ENCODE data around the gene MAML2.
A peak's percentile ranks its signal among the peaks of the same experiment; 100 is the strongest.

The MAML2 gene

DNA sequence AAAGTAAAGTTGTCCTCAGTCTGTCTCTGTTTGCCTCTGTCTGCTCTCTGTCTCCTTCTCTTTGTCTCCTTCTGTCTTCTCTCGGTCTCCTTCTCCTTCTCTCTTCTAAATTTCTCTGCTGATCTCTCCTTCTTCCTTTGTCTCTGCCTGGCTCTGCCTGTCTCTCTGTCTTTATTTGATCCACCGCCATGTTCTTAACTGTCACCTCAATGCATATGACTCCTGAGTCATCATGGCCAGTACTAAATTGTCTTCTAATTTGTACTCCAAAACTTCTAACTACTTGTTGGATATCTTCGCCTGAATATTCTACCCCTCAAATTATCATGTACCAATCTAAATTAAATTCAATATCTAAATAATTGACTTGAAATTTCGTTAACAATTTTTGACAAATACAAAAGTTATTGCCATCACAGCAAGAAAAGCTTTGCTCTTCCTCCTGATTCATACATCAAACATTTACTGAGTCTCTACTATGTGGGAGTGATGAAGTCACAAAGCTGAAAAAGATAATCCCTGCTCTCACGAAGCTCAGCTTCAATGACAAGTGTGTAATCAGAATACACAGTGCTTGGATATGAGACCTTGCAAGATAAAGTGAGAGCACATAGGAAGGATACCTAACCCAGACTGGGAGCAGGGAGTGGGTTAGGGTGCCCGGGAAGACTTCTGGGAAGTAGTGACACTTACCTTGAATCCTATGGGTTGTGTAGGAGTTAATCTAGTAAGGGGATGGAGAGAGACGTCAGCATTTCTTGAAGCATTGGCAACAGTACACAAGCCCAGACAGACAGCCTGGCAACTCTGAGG, 193.0 kb downstream of the MAML2 start:
- DNase-seq = no peak

DNA sequence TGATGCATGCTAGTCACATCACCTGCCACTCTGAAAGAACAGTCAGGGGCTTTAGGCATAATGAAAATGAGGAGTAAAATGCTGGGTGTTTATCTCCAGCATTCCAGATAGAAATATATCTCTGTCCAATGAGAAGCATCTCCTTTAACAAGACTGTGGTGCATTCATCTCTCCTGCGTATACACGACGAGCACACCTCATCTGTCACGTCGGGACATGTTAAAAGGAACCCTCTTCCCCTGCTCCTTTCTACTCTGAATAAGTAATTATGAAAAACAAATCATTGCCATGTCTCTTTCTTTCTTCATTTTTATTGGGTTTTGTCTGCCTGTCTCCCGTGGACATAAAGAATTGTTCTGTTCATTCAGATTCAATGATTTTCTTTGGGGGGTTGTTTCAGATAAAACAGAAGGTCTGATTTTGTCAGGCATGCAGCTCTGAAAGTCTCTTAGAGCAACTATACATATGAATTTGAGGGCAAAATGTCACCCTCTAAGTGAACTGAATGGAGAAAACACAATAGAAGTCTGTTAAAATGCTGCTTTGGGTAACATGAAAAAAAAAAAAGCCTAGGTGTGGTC, 195.0 kb downstream of the MAML2 start:
- DNase-seq = no peak

GRCh38 chr11:96147186-96147585, 195.8 kb downstream of the MAML2 start:
- DNase-seq = no peak

DNA sequence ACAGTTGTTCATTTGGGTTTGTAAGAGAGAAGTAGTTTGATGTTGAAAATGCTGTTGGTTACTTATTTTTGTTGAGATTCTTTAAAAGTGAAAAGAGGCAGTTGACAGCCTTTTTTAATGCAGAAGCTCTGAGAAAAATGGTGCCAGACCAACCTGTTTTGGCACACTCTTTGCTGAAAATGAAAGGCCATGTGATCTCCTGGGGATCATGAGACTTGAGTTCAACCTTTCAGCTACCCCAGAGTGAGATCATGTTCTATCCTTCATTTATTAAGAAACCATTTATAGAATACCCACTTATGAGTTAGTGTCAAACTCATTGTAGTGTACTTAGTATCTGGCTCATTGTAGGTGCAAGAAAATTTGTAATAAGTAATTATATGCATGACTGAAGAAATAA, 196.2 kb downstream of the MAML2 start:
- no peak for DNase-seq

DNA sequence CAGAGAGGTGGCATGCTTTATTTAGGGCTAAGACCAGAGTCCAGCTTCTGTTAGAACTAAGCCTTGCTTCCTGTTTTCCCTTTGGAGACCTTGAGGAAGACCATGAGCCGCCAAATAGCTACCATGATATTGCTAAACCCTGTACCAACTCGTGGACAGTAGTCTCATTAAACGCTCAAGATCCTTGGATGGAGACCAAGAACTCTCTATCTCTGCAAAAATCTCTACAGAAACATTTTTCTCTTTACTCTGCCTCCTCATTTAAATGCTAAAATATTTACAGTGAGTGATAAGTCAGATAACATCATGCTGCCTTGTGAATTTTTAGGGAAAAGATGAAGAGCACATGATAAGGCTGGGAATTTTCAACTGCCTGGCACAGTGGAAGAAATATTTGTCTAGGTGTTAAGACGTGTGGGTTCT, 197.8 kb downstream of the MAML2 start:
- no peak for DNase-seq

DNA sequence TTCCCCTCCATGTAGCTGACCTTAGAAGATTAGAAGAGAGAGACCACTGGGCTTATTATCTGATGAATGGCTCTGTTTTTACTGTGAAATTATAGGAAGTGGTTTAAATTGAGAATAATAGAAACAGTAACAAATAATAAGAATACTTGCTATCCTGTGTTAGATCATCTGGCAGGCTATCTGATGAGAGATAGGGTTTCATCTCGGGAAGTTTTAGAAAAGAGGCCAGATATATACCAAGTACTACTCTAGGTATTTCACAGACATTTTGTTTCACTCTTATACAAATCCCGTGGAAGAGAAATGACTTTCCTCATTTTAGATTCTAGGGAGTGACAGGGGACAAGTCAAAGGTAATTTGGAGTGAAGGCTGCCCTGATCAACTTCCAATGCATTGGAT, 198.4 kb downstream of the MAML2 start:
- DNase-seq = no peak

DNA sequence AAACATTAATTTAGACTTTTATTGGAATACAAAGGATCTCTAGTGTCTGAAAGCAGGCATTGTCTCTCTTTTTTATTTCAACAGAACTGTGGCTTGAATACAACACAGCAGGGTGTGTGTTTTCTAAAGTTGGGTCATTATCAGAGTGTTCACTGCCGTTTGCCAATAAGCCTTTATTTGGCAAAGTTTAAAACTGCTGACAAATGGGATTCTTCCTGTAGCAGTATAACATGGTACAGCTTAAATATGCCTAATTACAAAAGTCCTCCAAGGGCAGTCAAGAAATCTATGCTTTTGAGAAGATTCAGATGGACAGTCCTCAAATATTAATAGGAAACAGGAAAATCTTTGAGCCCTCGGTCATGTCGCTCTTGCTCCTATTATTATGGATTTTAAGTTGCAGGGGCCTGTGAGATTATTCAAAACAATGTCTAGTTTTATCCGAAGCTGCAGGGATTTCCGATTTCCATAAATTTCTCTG, 199.9 kb downstream of the MAML2 start:
- no peak for DNase-seq

DNA sequence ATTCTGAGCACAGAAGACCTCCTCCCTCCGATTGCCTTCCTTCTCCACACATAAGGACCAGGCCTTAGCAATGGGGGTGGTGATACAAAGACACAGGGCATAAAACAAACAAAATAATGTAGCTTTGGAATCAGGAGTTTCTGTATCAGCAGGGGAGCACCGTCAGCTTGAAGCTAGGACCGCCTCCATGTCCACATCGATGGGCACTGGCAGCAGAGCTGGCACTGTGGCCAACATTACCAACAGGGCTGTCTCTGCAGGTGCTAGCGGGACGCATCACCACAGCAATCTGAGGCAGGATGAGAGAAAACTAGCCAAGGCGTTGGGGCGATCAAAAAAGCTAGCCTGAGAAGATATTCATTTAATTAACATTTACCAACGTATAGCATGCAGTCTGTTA, 201.4 kb downstream of the MAML2 start:
- no peak for DNase-seq

DNA sequence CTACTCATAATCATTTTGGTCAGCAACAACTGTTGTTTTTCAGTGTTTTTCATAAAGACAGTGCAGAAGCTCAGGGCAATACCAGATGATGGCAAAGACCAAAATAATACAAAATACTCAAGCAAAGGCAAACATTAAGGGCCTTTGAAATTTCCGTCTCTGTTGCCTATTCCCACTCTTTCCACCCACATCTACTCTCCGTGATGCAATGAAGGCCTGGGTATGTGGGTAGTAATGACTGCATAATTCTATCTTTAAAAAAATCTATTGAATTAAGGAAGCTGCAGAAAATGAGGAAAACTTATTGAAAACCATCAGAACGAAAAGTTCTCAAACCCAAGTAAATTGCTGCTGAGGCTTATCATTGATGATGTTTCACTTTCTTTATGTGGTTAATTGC, 203.3 kb downstream of the MAML2 start:
- no peak for DNase-seq

- no peak for DNase-seq
Observed at GRCh38 chr11:96137373-96137772, 205.6 kb downstream of the MAML2 start.

DNA sequence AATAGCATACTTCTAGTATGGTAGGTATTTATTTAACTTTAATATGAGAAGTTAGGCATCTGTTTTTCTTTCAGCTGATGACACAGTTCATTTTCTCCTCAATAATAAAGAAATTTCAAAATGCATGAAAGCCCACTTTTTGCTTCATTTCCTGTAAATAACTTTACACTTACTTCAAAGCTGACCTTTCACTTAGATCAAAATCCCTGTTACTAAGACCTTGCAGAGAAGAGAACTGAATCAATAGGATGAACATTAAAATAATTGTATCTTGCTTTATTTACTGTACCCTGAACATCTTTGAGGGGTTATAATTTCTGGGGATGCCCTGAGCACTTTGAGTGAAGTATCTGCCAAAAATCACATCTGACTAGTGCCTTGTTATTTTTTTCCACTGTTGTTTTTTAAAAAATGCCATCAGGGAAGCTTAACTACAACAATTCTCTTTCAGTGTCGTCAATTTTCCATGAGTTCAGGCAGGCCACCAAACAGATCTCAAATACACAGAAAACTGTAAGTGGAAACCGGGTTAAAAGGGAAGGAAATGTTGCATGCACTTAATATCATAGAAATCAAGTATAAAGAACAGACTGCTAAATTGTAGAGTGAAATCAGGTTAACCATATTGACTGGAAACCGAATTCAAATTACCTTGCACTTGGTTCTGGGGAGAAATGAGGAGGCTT, 206.2 kb downstream of the MAML2 start:
- no peak for DNase-seq

DNA sequence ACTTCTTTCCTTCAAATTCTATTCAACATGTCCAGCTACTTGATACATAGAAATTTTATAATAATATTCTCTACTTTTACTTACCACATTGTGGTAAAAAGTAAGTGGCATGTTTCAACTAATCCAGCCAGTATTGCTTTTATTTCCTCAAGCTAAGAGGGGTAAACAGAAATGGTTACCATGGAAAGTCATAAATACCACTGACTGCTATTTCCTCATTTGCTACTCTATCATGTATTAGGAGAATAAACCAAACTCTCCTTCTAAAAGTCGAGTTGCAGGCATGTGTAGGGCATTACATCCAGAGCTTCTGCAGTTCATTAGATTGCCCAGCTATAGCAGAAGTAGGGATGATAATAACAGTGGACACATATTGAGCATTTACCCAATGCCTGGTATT, 208.4 kb downstream of the MAML2 start:
- no peak for DNase-seq

GRCh38 chr11:96132437-96132836, 210.6 kb downstream of the MAML2 start:
- no peak for DNase-seq

GRCh38 chr11:96130061-96130620, 212.9 kb downstream of the MAML2 start:
- no peak for DNase-seq

DNA sequence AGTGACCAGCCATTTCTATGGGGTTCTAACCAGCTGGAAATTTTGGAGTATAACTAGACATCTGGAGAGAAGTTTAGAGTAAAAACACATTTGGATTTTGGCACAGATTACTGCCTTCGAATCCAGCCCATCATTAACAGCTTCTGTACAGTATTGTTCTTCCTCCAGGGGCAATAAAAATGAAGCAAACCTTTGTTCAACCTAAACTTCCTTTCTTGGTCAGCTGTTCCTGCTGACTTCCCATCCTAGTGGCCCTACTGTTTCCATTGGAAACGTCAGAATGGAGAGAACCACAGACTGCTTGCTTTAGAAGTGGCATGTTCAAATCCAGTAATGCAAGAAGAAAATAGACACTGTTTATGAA, 215.4 kb downstream of the MAML2 start:
- DNase-seq = peak; percentile 55

- no peak for DNase-seq
Observed at GRCh38 chr11:96126917-96127595, 215.9 kb downstream of the MAML2 start.

GRCh38 chr11:96125400-96125799, 217.6 kb downstream of the MAML2 start:
- DNase-seq = no peak

GRCh38 chr11:96124155-96124554, 218.8 kb downstream of the MAML2 start:
- DNase-seq = no peak

- DNase-seq = no peak
Observed at GRCh38 chr11:96123301-96123700, 219.7 kb downstream of the MAML2 start.

DNA sequence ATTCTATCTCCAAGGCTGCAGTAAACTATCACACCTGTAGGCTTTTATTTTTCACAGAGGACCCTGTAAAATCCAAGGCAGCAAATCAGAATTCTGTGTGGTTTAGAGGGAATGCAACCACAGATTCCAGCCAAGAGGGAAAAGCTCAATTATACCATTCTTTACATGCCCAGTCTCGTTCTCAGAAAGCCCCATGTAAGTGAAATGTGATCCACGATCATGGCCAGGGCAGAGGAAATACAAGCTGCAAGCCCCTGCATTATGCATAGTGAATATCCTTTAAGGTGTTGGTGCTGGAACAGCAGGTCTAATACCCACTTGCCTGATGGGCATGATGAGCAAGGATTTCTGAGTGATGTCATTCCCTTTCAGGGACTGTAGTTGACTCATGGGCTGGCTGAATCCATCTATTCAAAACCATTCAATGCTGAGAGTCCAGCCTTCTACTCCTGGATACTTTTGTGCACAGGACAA, 220.4 kb downstream of the MAML2 start:
- no peak for DNase-seq

DNA sequence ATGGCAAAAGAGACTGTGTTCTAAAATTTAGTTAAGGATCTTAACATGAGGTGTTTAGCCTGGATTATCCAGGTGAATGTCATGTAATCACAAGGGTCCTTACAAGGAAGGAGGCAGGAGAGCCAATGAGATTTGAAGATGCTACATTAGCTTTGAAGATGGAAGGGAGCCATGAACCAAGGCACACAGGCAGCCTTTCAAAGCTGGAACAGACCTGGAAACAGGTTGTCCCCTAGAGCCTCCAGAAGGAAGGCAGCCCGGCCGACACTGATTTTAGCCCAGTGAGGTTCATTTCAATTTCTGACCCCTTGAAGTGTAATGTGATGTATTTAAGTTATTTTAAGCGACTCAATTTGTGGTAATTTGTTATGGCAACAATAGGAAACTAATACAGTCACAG, 223.8 kb downstream of the MAML2 start:
- no peak for DNase-seq

- DNase-seq = no peak
Observed at GRCh38 chr11:96116376-96116775, 226.6 kb downstream of the MAML2 start.
